NCI-H510A treated with DMSO at 0.1 percent for 48 hours (cell line): ENCODE results near the gene FAM163B.

ENCODE experiments used
- DNase-seq: peaks from one replicate; lab custom pipeline; 2025; lab: John Stamatoyannopoulos, UW

FAM163B gene

DNA sequence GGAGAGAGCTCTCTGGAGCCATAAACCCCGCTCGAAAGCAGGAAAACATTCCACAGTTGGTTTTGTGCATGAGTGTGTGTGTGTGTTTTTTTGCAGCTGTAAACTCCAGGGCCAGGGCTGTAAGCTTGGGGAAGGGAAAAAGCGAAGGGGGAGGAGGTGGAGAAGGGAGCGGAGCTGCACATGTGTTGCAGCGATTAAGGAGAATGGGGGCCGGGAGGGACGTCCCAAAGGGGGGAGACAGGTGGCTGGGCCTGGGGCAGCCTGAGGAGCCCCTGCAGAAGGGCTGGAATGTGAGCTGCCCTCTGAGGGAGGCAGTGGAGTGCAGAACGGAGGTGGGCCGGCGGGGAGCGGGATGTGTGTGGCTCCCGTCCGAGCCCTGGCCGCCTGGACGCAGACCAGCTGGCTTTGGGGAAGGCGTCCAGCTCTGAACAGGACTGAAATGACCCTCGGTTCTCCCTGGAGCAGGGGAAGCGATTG is 81.7 kb downstream of the FAM163B start:
- no peak for DNase-seq
